ENCODE results near the gene TCF12.
"Not testable (repeated sequence)": the region's sequence is repeated elsewhere in the genome, so short reads cannot be mapped to it uniquely, and the experiment has no call there.

TCF12 gene

GRCh38 chr15:56920367-56920627 lies 1.9 kb downstream of the TCF12 start:
- DNase-seq (ENCODE audit: low spot score in 2 of 2): no peak
- Histone ChIP-seq H3K4me3 (peak overlapping the region; percentile 96), H3K9me3 (peaks cover 8% of the 10 kb centered on the region; the same call in 1 of the 2 replicates), H3K4me1 (peaks cover 58% of the 10 kb centered on the region), H3K36me3 (replicated peaks) (peaks cover 22% of the 10 kb centered on the region), H3K27me3 (ENCODE audit: low read depth) (no peaks in the 10 kb centered on the region)
- in situ Hi-C loops (cut with MboI; ENCODE audit: low sequenced_read_pairs): no loop called here

- in situ Hi-C loops (cut with MboI; ENCODE audit: low sequenced_read_pairs): no loop called here
- DNase-seq (ENCODE audit: low spot score in 2 of 2): no peak
- H3K27me3 ChIP-seq (ENCODE audit: low read depth): no peaks in the 10 kb centered on the region
- H3K36me3 ChIP-seq (replicated peaks): peaks cover 22% of the 10 kb centered on the region
- H3K4me1 ChIP-seq: peaks cover 71% of the 10 kb centered on the region
- no peaks in the 10 kb centered on the region for H3K9me3 ChIP-seq
- H3K4me3 ChIP-seq: no peak overlapping the region
Measured at GRCh38 chr15:56923174-56923591, 4.7 kb downstream of the TCF12 start.

- Histone ChIP-seq H3K27me3 (ENCODE audit: low read depth) (no peaks in the 10 kb centered on the region), H3K9me3 (no peaks in the 10 kb centered on the region), H3K36me3 (replicated peaks) (peaks cover 15% of the 10 kb centered on the region), H3K4me1 (peaks cover 83% of the 10 kb centered on the region), H3K4me3 (no peak overlapping the region)
- peak; percentile 23 to 83 for DNase-seq (ENCODE audit: low spot score in 2 of 2)
- in situ Hi-C loops (cut with MboI; ENCODE audit: low sequenced_read_pairs): no loop called here
Measured at GRCh38 chr15:56927816-56928215, 9.4 kb downstream of the TCF12 start.

- Histone ChIP-seq H3K36me3 (replicated peaks) (peaks cover 6% of the 10 kb centered on the region), H3K4me1 (peaks cover 80% of the 10 kb centered on the region), H3K9me3 (no peaks in the 10 kb centered on the region), H3K27me3 (ENCODE audit: low read depth) (no peaks in the 10 kb centered on the region), H3K4me3 (no peak overlapping the region)
- DNase-seq (ENCODE audit: low spot score in 2 of 2): no peak
- in situ Hi-C loops (cut with MboI; ENCODE audit: low sequenced_read_pairs): no loop called here
Measured at GRCh38 chr15:56929399-56929798, 11.0 kb downstream of the TCF12 start.

- in situ Hi-C loops (cut with MboI; ENCODE audit: low sequenced_read_pairs): no loop called here
Measured at GRCh38 chr15:56929933-56930332, 11.5 kb downstream of the TCF12 start.

GRCh38 chr15:56930669-56931313 lies 12.3 kb downstream of the TCF12 start:
- H3K27me3 ChIP-seq (ENCODE audit: low read depth): no peaks in the 10 kb centered on the region
- H3K9me3 ChIP-seq: no peaks in the 10 kb centered on the region
- peaks cover 68% of the 10 kb centered on the region for H3K4me1 ChIP-seq
- no peak overlapping the region for H3K4me3 ChIP-seq
- in situ Hi-C loops (cut with MboI; ENCODE audit: low sequenced_read_pairs): no loop called here
- peaks cover 7% of the 10 kb centered on the region; the same call in 1 of the 2 replicates for H3K36me3 ChIP-seq (replicated peaks)
- no peak for DNase-seq (ENCODE audit: low spot score in 2 of 2)

More at GRCh38 chr15:56929933-56930332, 11.5 kb downstream of the TCF12 start:
- Histone ChIP-seq H3K4me3 (no peak overlapping the region), H3K36me3 (replicated peaks) (peaks cover 4% of the 10 kb centered on the region; the same call in 1 of the 2 replicates), H3K4me1 (peaks cover 75% of the 10 kb centered on the region), H3K27me3 (ENCODE audit: low read depth) (no peaks in the 10 kb centered on the region), H3K9me3 (no peaks in the 10 kb centered on the region)
- no peak for DNase-seq (ENCODE audit: low spot score in 2 of 2)

- H3K27me3 ChIP-seq (ENCODE audit: low read depth): no peaks in the 10 kb centered on the region
- in situ Hi-C loops (cut with MboI; ENCODE audit: low sequenced_read_pairs): no loop called here
- H3K4me3 ChIP-seq: no peak overlapping the region
- peaks cover 60% of the 10 kb centered on the region for H3K4me1 ChIP-seq
- peaks cover 7% of the 10 kb centered on the region; the same call in 1 of the 2 replicates for H3K9me3 ChIP-seq
- DNase-seq (ENCODE audit: low spot score in 2 of 2): no peak
- H3K36me3 ChIP-seq (replicated peaks): peaks cover 7% of the 10 kb centered on the region; the same call in 1 of the 2 replicates
Measured at GRCh38 chr15:56931639-56932508, 13.4 kb downstream of the TCF12 start.

- in situ Hi-C loops (cut with MboI; ENCODE audit: low sequenced_read_pairs); H3K27me3 ChIP-seq (ENCODE audit: low read depth); DNase-seq (ENCODE audit: low spot score in 2 of 2); H3K4me3 ChIP-seq; H3K36me3 ChIP-seq (replicated peaks); H3K9me3 ChIP-seq: not testable (repeated sequence)
- H3K4me1 ChIP-seq: peaks cover 54% of the 10 kb centered on the region
Measured at GRCh38 chr15:56932509-56932868, 14.0 kb downstream of the TCF12 start.

GRCh38 chr15:56933410-56933809 lies 15.0 kb downstream of the TCF12 start:
- Histone ChIP-seq H3K36me3 (replicated peaks) (peaks cover 5% of the 10 kb centered on the region; the same call in 1 of the 2 replicates), H3K27me3 (ENCODE audit: low read depth) (no peaks in the 10 kb centered on the region), H3K9me3 (peaks cover 7% of the 10 kb centered on the region; the same call in 1 of the 2 replicates), H3K4me3 (no peak overlapping the region), H3K4me1 (peaks cover 46% of the 10 kb centered on the region)
- in situ Hi-C loops (cut with MboI; ENCODE audit: low sequenced_read_pairs): no loop called here
- peak in 1 of 2 experiments; percentile 59 for DNase-seq (ENCODE audit: low spot score in 2 of 2)

GRCh38 chr15:56933811-56934210 lies 15.4 kb downstream of the TCF12 start:
- Histone ChIP-seq H3K36me3 (replicated peaks) (peaks cover 3% of the 10 kb centered on the region; the same call in 1 of the 2 replicates), H3K27me3 (ENCODE audit: low read depth) (no peaks in the 10 kb centered on the region), H3K9me3 (peaks cover 7% of the 10 kb centered on the region; the same call in 1 of the 2 replicates), H3K4me1 (peaks cover 44% of the 10 kb centered on the region), H3K4me3 (no peak overlapping the region)
- in situ Hi-C loops (cut with MboI; ENCODE audit: low sequenced_read_pairs): no loop called here
- no peak for DNase-seq (ENCODE audit: low spot score in 2 of 2)

GRCh38 chr15:56934269-56934668 lies 15.8 kb downstream of the TCF12 start:
- peaks cover 7% of the 10 kb centered on the region; the same call in 1 of the 2 replicates for H3K9me3 ChIP-seq
- in situ Hi-C loops (cut with MboI; ENCODE audit: low sequenced_read_pairs): no loop called here

GRCh38 chr15:56936929-56937328 lies 18.5 kb downstream of the TCF12 start:
- DNase-seq (ENCODE audit: low spot score in 2 of 2): no peak
- H3K27me3 ChIP-seq (ENCODE audit: low read depth): no peaks in the 10 kb centered on the region
- peaks cover 3% of the 10 kb centered on the region; the same call in 1 of the 2 replicates for H3K36me3 ChIP-seq (replicated peaks)
- peaks cover 7% of the 10 kb centered on the region; the same call in 1 of the 2 replicates for H3K9me3 ChIP-seq
- H3K4me3 ChIP-seq: no peak overlapping the region
- in situ Hi-C loops (cut with MboI; ENCODE audit: low sequenced_read_pairs): no loop called here
- H3K4me1 ChIP-seq: peaks cover 27% of the 10 kb centered on the region

More at GRCh38 chr15:56934269-56934668, 15.8 kb downstream of the TCF12 start:
- no peak overlapping the region for H3K4me3 ChIP-seq
- no peaks in the 10 kb centered on the region for H3K27me3 ChIP-seq (ENCODE audit: low read depth)
- DNase-seq (ENCODE audit: low spot score in 2 of 2): no peak
- H3K4me1 ChIP-seq: peaks cover 41% of the 10 kb centered on the region
- peaks cover 3% of the 10 kb centered on the region; the same call in 1 of the 2 replicates for H3K36me3 ChIP-seq (replicated peaks)

GRCh38 chr15:56939257-56939656 lies 20.8 kb downstream of the TCF12 start:
- peaks cover 7% of the 10 kb centered on the region; the same call in 1 of the 2 replicates for H3K9me3 ChIP-seq
- no peak overlapping the region for H3K4me3 ChIP-seq
- in situ Hi-C loops (cut with MboI; ENCODE audit: low sequenced_read_pairs): no loop called here
- peaks cover 3% of the 10 kb centered on the region; the same call in 1 of the 2 replicates for H3K36me3 ChIP-seq (replicated peaks)
- peaks cover 21% of the 10 kb centered on the region for H3K4me1 ChIP-seq
- DNase-seq (ENCODE audit: low spot score in 2 of 2): no peak
- no peaks in the 10 kb centered on the region for H3K27me3 ChIP-seq (ENCODE audit: low read depth)

- H3K4me1 ChIP-seq: peaks cover 21% of the 10 kb centered on the region
- H3K4me3 ChIP-seq: no peak overlapping the region
- in situ Hi-C loops (cut with MboI; ENCODE audit: low sequenced_read_pairs): no loop called here
- peaks cover 3% of the 10 kb centered on the region; the same call in 1 of the 2 replicates for H3K36me3 ChIP-seq (replicated peaks)
- H3K27me3 ChIP-seq (ENCODE audit: low read depth): no peaks in the 10 kb centered on the region
- peaks cover 7% of the 10 kb centered on the region; the same call in 1 of the 2 replicates for H3K9me3 ChIP-seq
- no peak for DNase-seq (ENCODE audit: low spot score in 2 of 2)
Measured at GRCh38 chr15:56940388-56940787, 21.9 kb downstream of the TCF12 start.
